Lung (tissue), 12 donors: Measurements from ENCODE around the gene RNASE4. TPM values are rescaled to one million over a fixed set of nuclear protein-coding genes. Genes with fewer than 3 reads are reported as not detected.

ENCODE experiments used
- ATAC-seq: fragments of 200-7000 bp; cut with Tn5 transposase; one replicate; pipeline ENCODE4 v1.9.1; 2020; ENCODE audit warnings: moderate number of reproducible peaks; ENCODE audit not compliant: insufficient read depth, low FRiP score
- DNase-seq, 3 donors: peaks; one replicate each; pipeline ENCODE4 v3.0.0-alpha.2; 2013 to 2017
- H3K27ac ChIP-seq, 2 donors: one replicate each; pipeline ENCODE4 v1.5.1; 2013; ENCODE audit warnings: mild to moderate bottlenecking in 2 of 2, moderate library complexity in 2 of 2, control low read depth in 1 of 2, inconsistent platforms in 1 of 2, low read depth in 1 of 2, low read length in 1 of 2
- H3K27me3 ChIP-seq, 3 donors: one replicate each; pipeline ENCODE4 v1.5.1; 2013; ENCODE audit warnings: low read length in 2 of 3; ENCODE audit not compliant: control insufficient read depth in 3 of 3, insufficient read depth in 3 of 3
- H3K36me3 ChIP-seq, 4 donors: one replicate each; pipeline ENCODE4 v1.5.1; 2013; ENCODE audit warnings: low read length in 4 of 4, mild to moderate bottlenecking in 1 of 4, moderate library complexity in 1 of 4; ENCODE audit not compliant: control insufficient read depth in 4 of 4, insufficient read depth in 4 of 4
- H3K4me1 ChIP-seq, 5 donors: one replicate each; pipeline ENCODE4 v1.5.1; 2013; ENCODE audit warnings: low read length in 5 of 5, mild to moderate bottlenecking in 2 of 5, moderate library complexity in 1 of 5; ENCODE audit not compliant: control insufficient read depth in 5 of 5, insufficient read depth in 5 of 5
- H3K4me3 ChIP-seq: one replicate; pipeline ENCODE4 v1.5.1; 2013; ENCODE audit warnings: mild to moderate bottlenecking, control low read depth, moderate library complexity
- H3K9ac ChIP-seq, 2 donors: one replicate each; pipeline ENCODE4 v1.5.1; 2013; ENCODE audit warnings: low read length in 2 of 2, control low read depth in 1 of 2; ENCODE audit not compliant: insufficient read depth in 1 of 2
- H3K9me3 ChIP-seq, 4 donors: one replicate each; pipeline ENCODE4 v1.5.1; 2013; ENCODE audit warnings: low read length in 3 of 4, mild to moderate bottlenecking in 1 of 4, moderate library complexity in 1 of 4; ENCODE audit not compliant: control insufficient read depth in 4 of 4, insufficient read depth in 3 of 4
- WGBS, 2 donors: extraction: QIAGEN DNeasy Blood & Tissue Kit; methylation state at CpG; one replicate each; pipeline ENCODE4 v1.1.7; 2013; 5-methylcytosine and 5-hydroxymethylcytosine counted together
- polyA plus RNA-seq, 2 donors: library from polyadenylated mRNA; stranded (reverse); fragments of 200-250 nt; gene quantifications; one replicate each; pipeline ENCODE4 v1.2.1, GENCODE V29; 2013
- total RNA-seq, 2 donors: library from RNA; depleted of rRNA in 1 of 2; stranded (reverse); fragments of >200 nt in 1 of 2; gene quantifications; one replicate each; pipeline ENCODE4 v1.2.1, GENCODE V29; 2014 to 2021
- TF ChIP-seq, protein P1 (sequence below): IDR thresholded peaks from 2 replicates; pipeline ENCODE4 v1.5.1; 2012; ENCODE audit warnings: mild to moderate bottlenecking; ENCODE audit errors: control extremely low read depth, extremely low read depth
- donor health status: control.
- donor health status: control.
- donor health status: Bipolar disorder and iron deficiency.
- donor health status: healthy.
- donor health status: DM: yes; HTN: yes; CAD: no.

The RNASE4 gene
- total and polyA plus RNA-seq, 4 donors: 14.5 to 51.9 (median 28.6) TPM

DNA sequence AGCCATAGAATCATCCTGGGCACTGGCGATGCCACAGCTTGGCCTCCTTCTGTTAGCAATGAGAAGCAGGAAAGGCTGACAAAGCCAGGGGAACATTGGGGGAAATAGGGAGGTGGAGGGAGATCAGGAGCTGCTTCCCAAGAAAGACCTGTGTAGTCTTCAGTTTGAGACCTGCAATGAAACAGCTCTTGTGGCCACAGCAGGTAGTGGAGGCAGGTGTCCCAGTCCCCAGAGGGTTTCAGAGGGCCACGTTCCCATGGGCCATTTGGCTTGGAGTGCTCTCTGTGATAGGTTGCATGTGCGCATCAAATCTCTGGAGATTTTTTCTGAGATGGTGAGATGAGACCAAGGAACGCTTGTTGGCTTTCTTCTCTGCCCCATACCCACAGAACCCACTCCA is 28.5 kb upstream of the RNASE4 start:
- TF ChIP-seq, protein P1, sequence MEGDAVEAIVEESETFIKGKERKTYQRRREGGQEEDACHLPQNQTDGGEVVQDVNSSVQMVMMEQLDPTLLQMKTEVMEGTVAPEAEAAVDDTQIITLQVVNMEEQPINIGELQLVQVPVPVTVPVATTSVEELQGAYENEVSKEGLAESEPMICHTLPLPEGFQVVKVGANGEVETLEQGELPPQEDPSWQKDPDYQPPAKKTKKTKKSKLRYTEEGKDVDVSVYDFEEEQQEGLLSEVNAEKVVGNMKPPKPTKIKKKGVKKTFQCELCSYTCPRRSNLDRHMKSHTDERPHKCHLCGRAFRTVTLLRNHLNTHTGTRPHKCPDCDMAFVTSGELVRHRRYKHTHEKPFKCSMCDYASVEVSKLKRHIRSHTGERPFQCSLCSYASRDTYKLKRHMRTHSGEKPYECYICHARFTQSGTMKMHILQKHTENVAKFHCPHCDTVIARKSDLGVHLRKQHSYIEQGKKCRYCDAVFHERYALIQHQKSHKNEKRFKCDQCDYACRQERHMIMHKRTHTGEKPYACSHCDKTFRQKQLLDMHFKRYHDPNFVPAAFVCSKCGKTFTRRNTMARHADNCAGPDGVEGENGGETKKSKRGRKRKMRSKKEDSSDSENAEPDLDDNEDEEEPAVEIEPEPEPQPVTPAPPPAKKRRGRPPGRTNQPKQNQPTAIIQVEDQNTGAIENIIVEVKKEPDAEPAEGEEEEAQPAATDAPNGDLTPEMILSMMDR: no peak
- no peak overlapping the region for H3K9ac ChIP-seq
- no peaks in the 10 kb centered on the region for H3K36me3 ChIP-seq
- H3K4me3 ChIP-seq: no peak overlapping the region
- ATAC-seq (no peak), DNase-seq (no peak)
- H3K9me3 ChIP-seq: peaks cover 0 to 3% (median 0%) of the 10 kb centered on the region in 4 donors
- peaks cover 0 to 82% (median 51%) of the 10 kb centered on the region in 3 donors for H3K27me3 ChIP-seq
- H3K4me1 ChIP-seq: peaks cover 0 to 5% (median 0%) of the 10 kb centered on the region in 5 donors
- 82 to 84% methylated on average over 4 of the region's 4 CpGs for WGBS, 2 donors
- no peak overlapping the region for H3K27ac ChIP-seq

- DNase-seq (no peak), ATAC-seq (no peak)
- H3K4me1 ChIP-seq: peaks cover 0 to 5% (median 0%) of the 10 kb centered on the region in 5 donors
- WGBS, 2 donors: 72 to 74% methylated on average over 4 of the region's 4 CpGs
- H3K27ac ChIP-seq: no peak overlapping the region
- H3K9me3 ChIP-seq: peaks cover 0 to 3% (median 0%) of the 10 kb centered on the region in 4 donors
- H3K4me3 ChIP-seq: no peak overlapping the region
- TF ChIP-seq, protein P1: no peak
- no peak overlapping the region for H3K9ac ChIP-seq
- peaks cover 0 to 84% (median 51%) of the 10 kb centered on the region in 3 donors for H3K27me3 ChIP-seq
- H3K36me3 ChIP-seq: no peaks in the 10 kb centered on the region
These were observed 28.1 kb upstream of the RNASE4 start for GRCh38 chr14:20656274-20656673.

GRCh38 chr14:20657216-20658211 is 26.8 kb upstream of the RNASE4 start:
- ATAC-seq (no peak), DNase-seq (no peak)
- WGBS, 2 donors: 25 to 26% methylated on average over 28 of the region's 28 CpGs
- TF ChIP-seq, protein P1: no peak
- Histone ChIP-seq H3K9me3 (peaks cover 0 to 3% (median 0%) of the 10 kb centered on the region in 4 donors), H3K4me1 (peaks cover 0 to 5% (median 0%) of the 10 kb centered on the region in 5 donors), H3K27ac (no peak overlapping the region), H3K27me3 (peaks cover 0 to 82% (median 48%) of the 10 kb centered on the region in 3 donors), H3K4me3 (no peak overlapping the region), H3K36me3 (no peaks in the 10 kb centered on the region), H3K9ac (no peak overlapping the region)
